ENCODE data around the gene ODF2. TPM values are rescaled to one million over a fixed set of nuclear protein-coding genes. Genes with fewer than 3 reads are reported as not detected.

The ODF2 gene
- total and polyA plus RNA-seq, 10 of the 15 experiments (the other 5 are each of a cell fraction or from before 2014, with no cell fraction given): 8.7 to 65.1 (median 38.5) TPM

GRCh38 chr9:128495296-128495695 lies 39.5 kb downstream of the ODF2 start:
- TSS peak; percentile 34 for BruUV-seq (replicated peaks)
- H3K27ac ChIP-seq (ENCODE audit: control insufficient read depth, insufficient read depth): no peak overlapping the region
- no peak for FAIRE-seq
- no peaks in the 10 kb centered on the region for H3K27me3 ChIP-seq (replicated peaks in 1 of 2; ENCODE audit: control insufficient read depth in 2 of 2, insufficient read depth in 2 of 2, low read length in 1 of 2)
- H3K4me2 ChIP-seq (ENCODE audit: control insufficient read depth, insufficient read depth): no peak overlapping the region
- H3K79me2 ChIP-seq (ENCODE audit: control insufficient read depth, insufficient read depth, low read length): no peaks in the 10 kb centered on the region
- intact Hi-C loops (cut with micrococcal nuclease; ENCODE audit: unreplicated experiment) (no loop called here), in situ Hi-C loops (cut with MboI) (no loop called here)
- no peak overlapping the region for H3K4me3 ChIP-seq
- peaks cover 28 to 39% of the 10 kb centered on the region in 2 experiments for H3K36me3 ChIP-seq (ENCODE audit: control insufficient read depth in 2 of 2, insufficient read depth in 2 of 2, low read length in 1 of 2)
- 45% methylated on average over 1 of the region's 1 CpG for WGBS (ENCODE audit: insufficient coverage, insufficient replicate concordance, low lambda C conversion rate, missing lambda C conversion rate)
- ATAC-seq: no peak
- ChIA-PET SMC1A (ENCODE audit: uncharacterized antibody, unreplicated experiment) (no interaction called here), CTCF (no interaction called here), RAD21 (ENCODE audit: unreplicated experiment) (no interaction called here), POLR2A (no interaction called here)
- no peak for DNase-seq (ENCODE audit: low read depth, low spot score)
- H4K20me1 ChIP-seq (ENCODE audit: control insufficient read depth, insufficient read depth): no peaks in the 10 kb centered on the region
- H3K9ac ChIP-seq (ENCODE audit: control insufficient read depth, insufficient read depth, low read length): no peak overlapping the region
- H3K4me1 ChIP-seq (ENCODE audit: control insufficient read depth, insufficient read depth, low read length): no peaks in the 10 kb centered on the region
- no peaks in the 10 kb centered on the region for H3K9me3 ChIP-seq (replicated peaks; ENCODE audit: control insufficient read depth, insufficient read depth, low read length)
- no peak overlapping the region for H2AFZ ChIP-seq (ENCODE audit: control insufficient read depth, low read depth, low read length)
- TF ChIP-seq CBX5 (IDR thresholded peaks at IDR 0.05; ENCODE audit: low read depth) (no peak), TCF12 (IDR thresholded peaks at IDR 0.05; ENCODE audit: low read depth, low read length) (no peak), NR2C2 (IDR thresholded peaks at IDR 0.05; ENCODE audit: borderline replicate concordance, control insufficient read depth, insufficient read length, low read depth) (no peak), SMAD1 (IDR thresholded peaks at IDR 0.05; ENCODE audit: low read depth, partially characterized antibody) (no peak), USF2 (IDR thresholded peaks at IDR 0.05; ENCODE audit: borderline replicate concordance, low read depth, low read length) (no peak), MTA3 (IDR thresholded peaks at IDR 0.05; ENCODE audit: borderline replicate concordance, low read length) (no peak), BMI1 (IDR thresholded peaks at IDR 0.05; ENCODE audit: borderline replicate concordance) (no peak), ZNF24 (IDR thresholded peaks at IDR 0.05) (no peak), MXI1 (IDR thresholded peaks at IDR 0.05; ENCODE audit: low read depth, low read length) (no peak), FOXM1 (IDR thresholded peaks at IDR 0.05; ENCODE audit: low read depth, low read length) (no peak)
- TF ChIP-seq, protein P1, sequence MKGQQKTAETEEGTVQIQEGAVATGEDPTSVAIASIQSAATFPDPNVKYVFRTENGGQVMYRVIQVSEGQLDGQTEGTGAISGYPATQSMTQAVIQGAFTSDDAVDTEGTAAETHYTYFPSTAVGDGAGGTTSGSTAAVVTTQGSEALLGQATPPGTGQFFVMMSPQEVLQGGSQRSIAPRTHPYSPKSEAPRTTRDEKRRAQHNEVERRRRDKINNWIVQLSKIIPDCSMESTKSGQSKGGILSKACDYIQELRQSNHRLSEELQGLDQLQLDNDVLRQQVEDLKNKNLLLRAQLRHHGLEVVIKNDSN (IDR thresholded peaks at IDR 0.05; ENCODE audit: borderline replicate concordance, extremely low read length, insufficient read depth, low read depth, low read length): no peak
- TF ChIP-seq, protein P2, sequence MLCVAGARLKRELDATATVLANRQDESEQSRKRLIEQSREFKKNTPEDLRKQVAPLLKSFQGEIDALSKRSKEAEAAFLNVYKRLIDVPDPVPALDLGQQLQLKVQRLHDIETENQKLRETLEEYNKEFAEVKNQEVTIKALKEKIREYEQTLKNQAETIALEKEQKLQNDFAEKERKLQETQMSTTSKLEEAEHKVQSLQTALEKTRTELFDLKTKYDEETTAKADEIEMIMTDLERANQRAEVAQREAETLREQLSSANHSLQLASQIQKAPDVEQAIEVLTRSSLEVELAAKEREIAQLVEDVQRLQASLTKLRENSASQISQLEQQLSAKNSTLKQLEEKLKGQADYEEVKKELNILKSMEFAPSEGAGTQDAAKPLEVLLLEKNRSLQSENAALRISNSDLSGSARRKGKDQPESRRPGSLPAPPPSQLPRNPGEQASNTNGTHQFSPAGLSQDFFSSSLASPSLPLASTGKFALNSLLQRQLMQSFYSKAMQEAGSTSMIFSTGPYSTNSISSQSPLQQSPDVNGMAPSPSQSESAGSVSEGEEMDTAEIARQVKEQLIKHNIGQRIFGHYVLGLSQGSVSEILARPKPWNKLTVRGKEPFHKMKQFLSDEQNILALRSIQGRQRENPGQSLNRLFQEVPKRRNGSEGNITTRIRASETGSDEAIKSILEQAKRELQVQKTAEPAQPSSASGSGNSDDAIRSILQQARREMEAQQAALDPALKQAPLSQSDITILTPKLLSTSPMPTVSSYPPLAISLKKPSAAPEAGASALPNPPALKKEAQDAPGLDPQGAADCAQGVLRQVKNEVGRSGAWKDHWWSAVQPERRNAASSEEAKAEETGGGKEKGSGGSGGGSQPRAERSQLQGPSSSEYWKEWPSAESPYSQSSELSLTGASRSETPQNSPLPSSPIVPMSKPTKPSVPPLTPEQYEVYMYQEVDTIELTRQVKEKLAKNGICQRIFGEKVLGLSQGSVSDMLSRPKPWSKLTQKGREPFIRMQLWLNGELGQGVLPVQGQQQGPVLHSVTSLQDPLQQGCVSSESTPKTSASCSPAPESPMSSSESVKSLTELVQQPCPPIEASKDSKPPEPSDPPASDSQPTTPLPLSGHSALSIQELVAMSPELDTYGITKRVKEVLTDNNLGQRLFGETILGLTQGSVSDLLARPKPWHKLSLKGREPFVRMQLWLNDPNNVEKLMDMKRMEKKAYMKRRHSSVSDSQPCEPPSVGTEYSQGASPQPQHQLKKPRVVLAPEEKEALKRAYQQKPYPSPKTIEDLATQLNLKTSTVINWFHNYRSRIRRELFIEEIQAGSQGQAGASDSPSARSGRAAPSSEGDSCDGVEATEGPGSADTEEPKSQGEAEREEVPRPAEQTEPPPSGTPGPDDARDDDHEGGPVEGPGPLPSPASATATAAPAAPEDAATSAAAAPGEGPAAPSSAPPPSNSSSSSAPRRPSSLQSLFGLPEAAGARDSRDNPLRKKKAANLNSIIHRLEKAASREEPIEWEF (IDR thresholded peaks at IDR 0.05; ENCODE audit: insufficient replicate concordance, low read depth, low read length): no peak
- TF ChIP-seq, protein P3, sequence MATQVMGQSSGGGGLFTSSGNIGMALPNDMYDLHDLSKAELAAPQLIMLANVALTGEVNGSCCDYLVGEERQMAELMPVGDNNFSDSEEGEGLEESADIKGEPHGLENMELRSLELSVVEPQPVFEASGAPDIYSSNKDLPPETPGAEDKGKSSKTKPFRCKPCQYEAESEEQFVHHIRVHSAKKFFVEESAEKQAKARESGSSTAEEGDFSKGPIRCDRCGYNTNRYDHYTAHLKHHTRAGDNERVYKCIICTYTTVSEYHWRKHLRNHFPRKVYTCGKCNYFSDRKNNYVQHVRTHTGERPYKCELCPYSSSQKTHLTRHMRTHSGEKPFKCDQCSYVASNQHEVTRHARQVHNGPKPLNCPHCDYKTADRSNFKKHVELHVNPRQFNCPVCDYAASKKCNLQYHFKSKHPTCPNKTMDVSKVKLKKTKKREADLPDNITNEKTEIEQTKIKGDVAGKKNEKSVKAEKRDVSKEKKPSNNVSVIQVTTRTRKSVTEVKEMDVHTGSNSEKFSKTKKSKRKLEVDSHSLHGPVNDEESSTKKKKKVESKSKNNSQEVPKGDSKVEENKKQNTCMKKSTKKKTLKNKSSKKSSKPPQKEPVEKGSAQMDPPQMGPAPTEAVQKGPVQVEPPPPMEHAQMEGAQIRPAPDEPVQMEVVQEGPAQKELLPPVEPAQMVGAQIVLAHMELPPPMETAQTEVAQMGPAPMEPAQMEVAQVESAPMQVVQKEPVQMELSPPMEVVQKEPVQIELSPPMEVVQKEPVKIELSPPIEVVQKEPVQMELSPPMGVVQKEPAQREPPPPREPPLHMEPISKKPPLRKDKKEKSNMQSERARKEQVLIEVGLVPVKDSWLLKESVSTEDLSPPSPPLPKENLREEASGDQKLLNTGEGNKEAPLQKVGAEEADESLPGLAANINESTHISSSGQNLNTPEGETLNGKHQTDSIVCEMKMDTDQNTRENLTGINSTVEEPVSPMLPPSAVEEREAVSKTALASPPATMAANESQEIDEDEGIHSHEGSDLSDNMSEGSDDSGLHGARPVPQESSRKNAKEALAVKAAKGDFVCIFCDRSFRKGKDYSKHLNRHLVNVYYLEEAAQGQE (IDR thresholded peaks at IDR 0.05; ENCODE audit: low read depth, low read length): no peak
